HG02970 (cell line): ENCODE results near the gene TCEA2.
"Not testable (repeated sequence)": the region's sequence is repeated elsewhere in the genome, so short reads cannot be mapped to it uniquely, and the experiment has no call there.

Source experiments
- ATAC-seq: cut with Tn5 transposase; IDR thresholded peaks from one replicate; pipeline ENCODE4 v1.9.1; 2021; ENCODE audit warnings: mild to moderate bottlenecking, moderate library complexity, moderate number of reproducible peaks; ENCODE audit not compliant: unreplicated experiment, low FRiP score

The TCEA2 gene

GRCh38 chr20:64105846-64106434 lies 42.9 kb downstream of the TCEA2 start:
- no peak for ATAC-seq

GRCh38 chr20:64106435-64106961 lies 43.5 kb downstream of the TCEA2 start:
- ATAC-seq: no peak

GRCh38 chr20:64106981-64107735 lies 44.2 kb downstream of the TCEA2 start, which contains the start of gene NPBWR2:
TSS of gene NPBWR2 (minus strand) at chr20:64107565. CDS start at chr20:64106831, 734 bp downstream.
- ATAC-seq: no peak

- no peak for ATAC-seq
Observed at GRCh38 chr20:64107736-64108457, 44.9 kb downstream of the TCEA2 start.

- ATAC-seq: no peak
Observed at GRCh38 chr20:64108731-64109681, 46.0 kb downstream of the TCEA2 start.

GRCh38 chr20:64109831-64110391 lies 46.9 kb downstream of the TCEA2 start:
- no peak for ATAC-seq

- no peak for ATAC-seq
Observed at GRCh38 chr20:64110411-64111068, 47.5 kb downstream of the TCEA2 start.

- ATAC-seq: no peak
Observed at GRCh38 chr20:64111841-64112641, 49.0 kb downstream of the TCEA2 start.

- no peak for ATAC-seq
Observed at GRCh38 chr20:64112691-64113443, 49.9 kb downstream of the TCEA2 start.

- no peak for ATAC-seq
Observed at GRCh38 chr20:64113444-64113775, 50.4 kb downstream of the TCEA2 start.

GRCh38 chr20:64113796-64114355 lies 50.9 kb downstream of the TCEA2 start:
- ATAC-seq: no peak

- no peak for ATAC-seq
Observed at GRCh38 chr20:64114356-64114971, 51.5 kb downstream of the TCEA2 start.

- ATAC-seq: no peak
Observed at GRCh38 chr20:64115171-64115911, 52.3 kb downstream of the TCEA2 start.

- ATAC-seq: no peak
Observed at GRCh38 chr20:64116016-64116415, 53.0 kb downstream of the TCEA2 start.

GRCh38 chr20:64116541-64117431 lies 53.8 kb downstream of the TCEA2 start:
- ATAC-seq: no peak

GRCh38 chr20:64117432-64117777 lies 54.4 kb downstream of the TCEA2 start:
- ATAC-seq: not testable (repeated sequence)
